ENCODE measurements around the gene GPR65. TPM values are rescaled to one million over a fixed set of nuclear protein-coding genes. Genes with fewer than 3 reads are reported as not detected.

GPR65 gene
- total and polyA plus RNA-seq, 5 donors: 0.25 to 2.5 (median 1.1) TPM

DNA sequence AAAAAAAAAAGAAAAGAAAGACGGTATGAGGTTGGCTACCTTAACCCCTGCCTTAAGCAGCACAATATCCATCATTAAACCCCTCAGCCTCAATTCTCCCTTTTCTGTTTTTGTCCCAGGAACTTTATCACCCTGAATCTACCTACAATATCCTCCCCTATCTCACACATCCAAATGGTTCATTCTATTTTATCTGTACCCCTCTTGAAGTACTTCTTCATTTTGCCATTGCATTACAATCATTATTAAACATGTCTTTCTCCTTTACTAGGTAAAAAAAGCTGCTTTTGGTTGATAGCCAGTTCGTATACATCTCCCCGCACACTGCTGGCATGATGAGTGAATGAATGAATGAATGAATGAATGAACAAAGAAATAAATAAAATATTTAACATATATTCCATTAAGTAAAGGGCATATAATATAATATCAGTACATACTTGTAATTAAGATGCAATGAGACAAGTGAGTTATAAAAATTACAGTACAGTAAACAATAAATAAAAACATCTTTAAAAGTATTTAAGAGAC is 364 bp upstream of the GPR65 start:
- intact Hi-C loops (cut with DNase I): no loop called here
- DNase-seq (no peak), ATAC-seq (no peak)
- WGBS: 56% methylated on average over 3 of the region's 3 CpGs
- Histone ChIP-seq H3K4me3 (ENCODE audit: low read length) (no peak overlapping the region), H3K27ac (ENCODE audit: low read length) (no peak overlapping the region), H3K9me3 (ENCODE audit: control insufficient read depth, low read length) (no peaks in the 10 kb centered on the region), H3K27me3 (ENCODE audit: control insufficient read depth, insufficient read depth) (no peaks in the 10 kb centered on the region), H3K4me1 (ENCODE audit: control insufficient read depth, insufficient read depth, low read length) (no peaks in the 10 kb centered on the region)

DNA sequence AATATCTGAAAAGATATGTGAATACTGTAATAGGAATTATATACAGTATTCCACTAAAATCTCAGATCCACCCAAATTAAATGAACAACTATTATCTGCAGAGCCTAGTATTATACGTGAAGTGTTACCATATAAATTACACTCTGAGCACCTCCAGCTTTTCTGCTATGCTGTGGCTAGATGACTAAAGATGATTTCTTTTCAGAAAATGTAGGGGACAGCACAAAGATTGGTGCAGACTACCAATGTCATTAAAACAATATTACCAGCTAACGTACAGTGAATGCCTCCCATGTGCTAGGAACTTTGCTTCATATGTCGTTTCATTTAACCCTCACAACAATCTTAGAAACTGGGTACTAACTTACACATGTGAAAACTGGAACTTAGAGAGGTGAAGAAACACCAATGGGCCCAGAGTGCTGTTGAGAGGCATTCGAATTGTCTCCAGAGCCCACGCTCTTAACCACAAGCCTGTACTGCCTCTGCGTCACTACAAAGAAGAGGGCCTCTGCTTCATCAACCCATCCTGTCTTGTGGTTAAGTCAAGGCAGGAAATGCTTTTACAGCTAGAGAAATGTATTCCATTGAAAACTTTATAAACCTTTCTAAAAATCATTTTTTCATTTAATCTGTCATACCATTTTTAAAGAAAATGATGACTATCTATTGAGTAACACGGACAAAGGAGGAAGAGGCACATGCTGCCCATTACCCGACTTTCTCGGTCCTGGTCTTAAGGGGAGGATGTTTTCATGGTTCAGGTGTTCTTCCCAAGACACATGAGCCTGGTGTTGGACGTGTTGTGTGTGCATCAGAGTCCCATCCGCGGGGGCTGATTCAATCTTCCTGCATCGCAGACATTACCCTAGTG is 1.3 kb downstream of the GPR65 start:
- Histone ChIP-seq H3K9me3 (ENCODE audit: control insufficient read depth, low read length) (no peaks in the 10 kb centered on the region), H3K4me1 (ENCODE audit: control insufficient read depth, insufficient read depth, low read length) (no peaks in the 10 kb centered on the region)
- peak in 1 of 2 donors; percentile 66 for ATAC-seq

GRCh38 chr14:88007608-88008007 is 2.7 kb downstream of the GPR65 start:
- Histone ChIP-seq H3K9me3 (ENCODE audit: control insufficient read depth, low read length) (no peaks in the 10 kb centered on the region), H3K27me3 (ENCODE audit: control insufficient read depth, insufficient read depth) (no peaks in the 10 kb centered on the region), H3K4me1 (ENCODE audit: control insufficient read depth, insufficient read depth, low read length) (no peaks in the 10 kb centered on the region), H3K4me3 (ENCODE audit: low read length) (no peak overlapping the region), H3K27ac (ENCODE audit: low read length) (no peak overlapping the region)
- intact Hi-C loops (cut with DNase I): no loop called here
- WGBS: 53% methylated on average over 1 of the region's 1 CpG
- DNase-seq: no peak
- no peak for ATAC-seq

More for the DNA sequence above, 1.3 kb downstream of the GPR65 start:
- intact Hi-C loops (cut with DNase I): no loop called here
- no peak overlapping the region for H3K4me3 ChIP-seq (ENCODE audit: low read length)
- no peak overlapping the region for H3K27ac ChIP-seq (ENCODE audit: low read length)
- 84% methylated on average over 13 of the region's 13 CpGs for WGBS
- no peaks in the 10 kb centered on the region for H3K27me3 ChIP-seq (ENCODE audit: control insufficient read depth, insufficient read depth)
- no peak for DNase-seq

DNA sequence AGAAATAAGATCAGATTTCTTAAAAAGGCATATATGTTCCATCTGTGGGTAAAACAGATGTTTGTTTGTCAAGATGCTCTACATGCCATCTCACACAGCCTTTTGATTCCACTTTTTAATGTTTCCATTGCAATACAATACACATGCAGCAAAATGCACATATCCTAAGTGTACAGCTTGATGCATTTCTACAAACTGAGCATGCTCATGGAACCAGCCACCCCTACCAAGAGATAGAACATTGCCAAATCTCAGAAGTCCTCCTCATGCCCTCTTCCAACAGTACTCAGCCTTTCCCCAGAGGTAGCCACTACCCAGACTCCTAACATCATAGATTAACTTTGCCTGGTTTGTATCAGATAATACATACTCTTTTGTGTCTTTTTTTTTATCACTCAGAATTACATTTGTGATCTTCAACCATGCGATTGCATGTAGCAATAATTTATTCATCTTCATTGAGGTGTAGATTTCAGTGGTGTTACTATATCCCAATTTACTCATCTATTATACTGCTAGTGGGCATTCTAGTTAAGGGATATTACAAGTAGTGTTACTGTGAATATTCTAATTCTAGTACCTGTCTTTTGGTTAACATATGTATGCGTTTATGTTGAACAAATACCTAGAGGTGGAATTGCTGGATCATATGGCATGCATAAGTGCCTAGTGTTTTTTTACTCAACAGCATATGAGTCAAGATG is 3.3 kb downstream of the GPR65 start:
- DNase-seq: no peak
- WGBS: 89% methylated on average over 2 of the region's 2 CpGs
- Histone ChIP-seq H3K27me3 (ENCODE audit: control insufficient read depth, insufficient read depth) (no peaks in the 10 kb centered on the region), H3K27ac (ENCODE audit: low read length) (no peak overlapping the region), H3K4me1 (ENCODE audit: control insufficient read depth, insufficient read depth, low read length) (no peaks in the 10 kb centered on the region), H3K9me3 (ENCODE audit: control insufficient read depth, low read length) (no peaks in the 10 kb centered on the region), H3K4me3 (ENCODE audit: low read length) (no peak overlapping the region)
- intact Hi-C loops (cut with DNase I): no loop called here
- ATAC-seq: no peak

- no peak for ATAC-seq
- no peak for DNase-seq
- intact Hi-C loops (cut with DNase I): no loop called here
- no peaks in the 10 kb centered on the region for H3K27me3 ChIP-seq (ENCODE audit: control insufficient read depth, insufficient read depth)
- WGBS: 81% methylated on average over 1 of the region's 1 CpG
- H3K27ac ChIP-seq (ENCODE audit: low read length): no peak overlapping the region
- no peak overlapping the region for H3K4me3 ChIP-seq (ENCODE audit: low read length)
- H3K4me1 ChIP-seq (ENCODE audit: control insufficient read depth, insufficient read depth, low read length): no peaks in the 10 kb centered on the region
- H3K9me3 ChIP-seq (ENCODE audit: control insufficient read depth, low read length): no peaks in the 10 kb centered on the region
Observed at GRCh38 chr14:88009486-88009885, 4.6 kb downstream of the GPR65 start.

- Histone ChIP-seq H3K27me3 (ENCODE audit: control insufficient read depth, insufficient read depth) (no peaks in the 10 kb centered on the region), H3K9me3 (ENCODE audit: control insufficient read depth, low read length) (no peaks in the 10 kb centered on the region), H3K4me1 (ENCODE audit: control insufficient read depth, insufficient read depth, low read length) (no peaks in the 10 kb centered on the region), H3K4me3 (ENCODE audit: low read length) (no peak overlapping the region), H3K27ac (ENCODE audit: low read length) (no peak overlapping the region)
- no peak for ATAC-seq
- 69% methylated on average over 2 of the region's 2 CpGs for WGBS
- intact Hi-C loops (cut with DNase I): loop anchor here in 1 of 4 donors (10.0 kb wide), 2 partner anchors 154 to 374 kb away; partner anchors contain the start of gene SPATA7
- no peak for DNase-seq
Observed at GRCh38 chr14:88010331-88010730, 5.4 kb downstream of the GPR65 start.

DNA sequence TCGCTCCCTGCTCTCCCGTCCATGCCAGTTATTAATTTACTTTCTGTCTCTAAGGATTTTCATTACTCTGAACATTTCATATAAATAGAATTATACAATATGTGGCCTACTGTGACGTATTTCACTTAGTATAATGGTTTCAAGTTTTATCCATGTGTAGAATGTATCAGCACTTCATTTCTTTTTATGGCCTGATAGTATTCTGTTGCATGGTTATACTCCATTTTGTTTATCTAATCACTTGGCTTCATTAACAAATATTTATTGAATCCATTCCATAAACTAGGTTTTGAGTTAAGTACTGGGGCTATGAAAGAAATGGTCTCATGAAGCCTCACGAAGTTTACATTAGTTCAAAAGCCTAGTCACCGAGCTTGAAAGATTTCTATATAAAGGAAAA is 7.6 kb downstream of the GPR65 start:
- Histone ChIP-seq H3K27me3 (ENCODE audit: control insufficient read depth, insufficient read depth) (no peaks in the 10 kb centered on the region), H3K27ac (ENCODE audit: low read length) (no peak overlapping the region), H3K4me3 (ENCODE audit: low read length) (no peak overlapping the region), H3K9me3 (ENCODE audit: control insufficient read depth, low read length) (no peaks in the 10 kb centered on the region), H3K4me1 (ENCODE audit: control insufficient read depth, insufficient read depth, low read length) (no peaks in the 10 kb centered on the region)
- no peak for DNase-seq
- WGBS: 69% methylated on average over 5 of the region's 5 CpGs
- intact Hi-C loops (cut with DNase I): loop anchor here in 1 of 4 donors (10.0 kb wide), 2 partner anchors 152 to 372 kb away; partner anchors contain the start of gene SPATA7
- ATAC-seq: no peak

DNA sequence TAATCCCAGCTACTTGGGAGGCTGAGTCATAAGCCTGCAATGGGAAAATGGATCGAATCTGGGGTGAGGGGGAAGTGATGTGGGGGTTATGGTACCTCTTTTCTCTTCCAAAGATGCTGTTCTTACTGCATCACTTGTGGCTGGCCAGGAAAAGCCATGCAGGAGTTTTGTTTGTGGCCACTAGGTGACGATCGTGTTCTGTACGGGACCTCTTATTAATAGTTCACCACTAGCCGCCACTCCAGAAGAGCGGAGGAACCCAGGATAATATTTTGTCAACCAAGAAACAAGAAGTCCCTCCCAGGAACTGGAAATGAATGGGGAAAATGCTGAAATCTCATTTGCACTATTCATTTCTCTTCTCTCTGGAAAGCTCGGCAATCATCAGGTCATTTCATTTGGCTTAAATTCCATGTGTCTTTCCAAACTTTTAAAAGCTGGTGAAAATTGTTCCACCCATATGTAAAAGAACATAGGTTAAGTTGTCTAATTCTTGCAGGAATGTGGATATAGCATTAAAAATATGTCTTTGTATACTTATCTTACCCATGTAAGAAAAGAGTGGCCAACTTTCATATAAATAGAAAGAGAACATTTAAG is 8.9 kb downstream of the GPR65 start:
- DNase-seq (peak; percentile 61 to 80 (median 75)), ATAC-seq (peak; percentile 92 to 94)
- Histone ChIP-seq H3K9me3 (ENCODE audit: control insufficient read depth, low read length) (no peaks in the 10 kb centered on the region), H3K27me3 (ENCODE audit: control insufficient read depth, insufficient read depth) (no peaks in the 10 kb centered on the region), H3K4me1 (ENCODE audit: control insufficient read depth, insufficient read depth, low read length) (no peaks in the 10 kb centered on the region), H3K27ac (ENCODE audit: low read length) (no peak overlapping the region), H3K4me3 (ENCODE audit: low read length) (no peak overlapping the region)
- 5% methylated on average over 7 of the region's 7 CpGs for WGBS
- intact Hi-C loops (cut with DNase I): loop anchor here in 1 of 4 donors (10.0 kb wide), 2 partner anchors 151 to 371 kb away; partner anchors contain the start of gene SPATA7

GRCh38 chr14:88016768-88017167 is 11.8 kb downstream of the GPR65 start:
- WGBS: 93% methylated on average over 2 of the region's 2 CpGs
- intact Hi-C loops (cut with DNase I): loop anchor here in 1 of 4 donors (10.0 kb wide), 2 partner anchors 148 to 368 kb away; partner anchors contain the start of gene SPATA7
- H3K4me1 ChIP-seq (ENCODE audit: control insufficient read depth, insufficient read depth, low read length): no peaks in the 10 kb centered on the region
- H3K9me3 ChIP-seq (ENCODE audit: control insufficient read depth, low read length): no peaks in the 10 kb centered on the region
- no peak overlapping the region for H3K27ac ChIP-seq (ENCODE audit: low read length)
- DNase-seq (no peak), ATAC-seq (no peak)
- no peaks in the 10 kb centered on the region for H3K27me3 ChIP-seq (ENCODE audit: control insufficient read depth, insufficient read depth)
- no peak overlapping the region for H3K4me3 ChIP-seq (ENCODE audit: low read length)

- H3K4me3 ChIP-seq (ENCODE audit: low read length): no peak overlapping the region
- 90% methylated on average over 2 of the region's 2 CpGs for WGBS
- DNase-seq: no peak
- intact Hi-C loops (cut with DNase I): loop anchor here in 1 of 4 donors (10.0 kb wide), 2 partner anchors 147 to 367 kb away; partner anchors contain the start of gene SPATA7
- H3K27me3 ChIP-seq (ENCODE audit: control insufficient read depth, insufficient read depth): no peaks in the 10 kb centered on the region
- ATAC-seq: no peak
- no peak overlapping the region for H3K27ac ChIP-seq (ENCODE audit: low read length)
- H3K4me1 ChIP-seq (ENCODE audit: control insufficient read depth, insufficient read depth, low read length): no peaks in the 10 kb centered on the region
- H3K9me3 ChIP-seq (ENCODE audit: control insufficient read depth, low read length): no peaks in the 10 kb centered on the region
Observed at GRCh38 chr14:88017535-88017934, 12.6 kb downstream of the GPR65 start.

Measured in right cardiac atrium (tissue), 5 donors.